ENCODE measurements around the gene MLKL. TPM values are rescaled to one million over a fixed set of nuclear protein-coding genes. Genes with fewer than 3 reads are reported as not detected.

MLKL gene
- total RNA-seq, 1 donor from 2014 or later = 0.24 TPM

GRCh38 chr16:74745109-74745615, 44.5 kb upstream of the MLKL start:
- Mint-ChIP-seq H3K4me3 (ENCODE audit: low read depth) (no peak overlapping the region), H3K4me1 (ENCODE audit: low read depth) (peaks cover 2% of the 10 kb centered on the region), H3K36me3 (ENCODE audit: insufficient read depth) (no peaks in the 10 kb centered on the region), H3K9me3 (ENCODE audit: low read depth) (no peaks in the 10 kb centered on the region), H3K27me3 (no peaks in the 10 kb centered on the region), H3K27ac (no peak overlapping the region)
- no peak for DNase-seq (ENCODE audit: low spot score, unreplicated experiment)
- no peak for TF ChIP-seq CTCF (IDR thresholded peaks at IDR 0.05; ENCODE audit: unreplicated experiment)

GRCh38 chr16:74744566-74744965, 43.9 kb upstream of the MLKL start:
- peaks cover 2% of the 10 kb centered on the region for H3K4me1 Mint-ChIP-seq (ENCODE audit: low read depth)
- no peak for DNase-seq (ENCODE audit: low spot score, unreplicated experiment)
- H3K9me3 Mint-ChIP-seq (ENCODE audit: low read depth) = no peaks in the 10 kb centered on the region
- no peak overlapping the region for H3K27ac Mint-ChIP-seq
- no peaks in the 10 kb centered on the region for H3K36me3 Mint-ChIP-seq (ENCODE audit: insufficient read depth)
- TF ChIP-seq CTCF (IDR thresholded peaks at IDR 0.05; ENCODE audit: unreplicated experiment) = no peak
- H3K27me3 Mint-ChIP-seq = peaks cover 3% of the 10 kb centered on the region
- H3K4me3 Mint-ChIP-seq (ENCODE audit: low read depth) = no peak overlapping the region

- DNase-seq (ENCODE audit: low spot score, unreplicated experiment) = no peak
- Mint-ChIP-seq H3K4me1 (ENCODE audit: low read depth) (peaks cover 2% of the 10 kb centered on the region), H3K27me3 (peaks cover 3% of the 10 kb centered on the region), H3K36me3 (ENCODE audit: insufficient read depth) (no peaks in the 10 kb centered on the region), H3K9me3 (ENCODE audit: low read depth) (no peaks in the 10 kb centered on the region), H3K27ac (no peak overlapping the region), H3K4me3 (ENCODE audit: low read depth) (no peak overlapping the region)
- no peak for TF ChIP-seq CTCF (IDR thresholded peaks at IDR 0.05; ENCODE audit: unreplicated experiment)
These were observed 43.1 kb upstream of the MLKL start for GRCh38 chr16:74743668-74744299.

GRCh38 chr16:74743045-74743667, 42.5 kb upstream of the MLKL start:
- peaks cover 2% of the 10 kb centered on the region for H3K4me1 Mint-ChIP-seq (ENCODE audit: low read depth)
- H3K4me3 Mint-ChIP-seq (ENCODE audit: low read depth) = no peak overlapping the region
- H3K9me3 Mint-ChIP-seq (ENCODE audit: low read depth) = no peaks in the 10 kb centered on the region
- no peak for DNase-seq (ENCODE audit: low spot score, unreplicated experiment)
- no peaks in the 10 kb centered on the region for H3K36me3 Mint-ChIP-seq (ENCODE audit: insufficient read depth)
- no peak overlapping the region for H3K27ac Mint-ChIP-seq
- TF ChIP-seq CTCF (IDR thresholded peaks at IDR 0.05; ENCODE audit: unreplicated experiment) = no peak
- peaks cover 7% of the 10 kb centered on the region for H3K27me3 Mint-ChIP-seq

- peaks cover 13% of the 10 kb centered on the region for H3K27me3 Mint-ChIP-seq
- no peak overlapping the region for H3K4me3 Mint-ChIP-seq (ENCODE audit: low read depth)
- no peaks in the 10 kb centered on the region for H3K36me3 Mint-ChIP-seq (ENCODE audit: insufficient read depth)
- DNase-seq (ENCODE audit: low spot score, unreplicated experiment) = no peak
- H3K9me3 Mint-ChIP-seq (ENCODE audit: low read depth) = no peaks in the 10 kb centered on the region
- no peak for TF ChIP-seq CTCF (IDR thresholded peaks at IDR 0.05; ENCODE audit: unreplicated experiment)
- H3K4me1 Mint-ChIP-seq (ENCODE audit: low read depth) = peaks cover 2% of the 10 kb centered on the region
- H3K27ac Mint-ChIP-seq = no peak overlapping the region
These were observed 41.4 kb upstream of the MLKL start for GRCh38 chr16:74742051-74742481.

All from progenitor cell of endocrine pancreas (in vitro differentiated cells).